ENCODE results near the gene ADGRD2. TPM values are rescaled to one million over a fixed set of nuclear protein-coding genes. Genes with fewer than 3 reads are reported as not detected.

The ADGRD2 gene
- total RNA-seq, 1 experiment from 2014 or later = 1.5 TPM

- Histone ChIP-seq H2AK5ac (ENCODE audit: insufficient read length, low read length) (no peak overlapping the region), H3K9ac (ENCODE audit: extremely low read depth, insufficient read length, low read length) (no peak overlapping the region), H3K27ac (ENCODE audit: insufficient read length, low read depth, low read length) (no peak overlapping the region), H3K23ac (ENCODE audit: insufficient read length, low read depth, low read length) (no peak overlapping the region), H4K20me1 (ENCODE audit: control insufficient read depth, insufficient read depth, insufficient read length) (no peaks in the 10 kb centered on the region), H3T11ph (ENCODE audit: low read length) (no peak overlapping the region), H4K91ac (ENCODE audit: insufficient read length, low read depth, low read length) (no peak overlapping the region), H2BK120ac (ENCODE audit: low read depth, low read length, poor library complexity, severe bottlenecking) (no peak overlapping the region), H2AFZ (ENCODE audit: low read length) (no peak overlapping the region), H2BK20ac (ENCODE audit: low read depth, low read length, poor library complexity, severe bottlenecking) (no peak overlapping the region), H4K8ac (replicated peaks; ENCODE audit: insufficient read length, low read depth, low read length) (no peak overlapping the region), H3K56ac (ENCODE audit: insufficient read length, low read depth, low read length) (no peak overlapping the region), H3K9me3 (ENCODE audit: control insufficient read depth, low read depth, low read length) (no peaks in the 10 kb centered on the region), H3K23me2 (ENCODE audit: insufficient read length, low read depth, low read length, poor library complexity, severe bottlenecking) (no peaks in the 10 kb centered on the region), H3K4me1 (ENCODE audit: insufficient read depth, low read length) (no peaks in the 10 kb centered on the region), H3K4ac (ENCODE audit: low read depth, low read length) (no peak overlapping the region), H2BK15ac (ENCODE audit: low read depth, low read length) (no peak overlapping the region), H3K18ac (ENCODE audit: insufficient read length, low read depth, low read length) (no peak overlapping the region), H3K79me2 (ENCODE audit: insufficient read depth, low read length) (no peaks in the 10 kb centered on the region), H3K27me3 (ENCODE audit: insufficient read depth, low read length) (no peaks in the 10 kb centered on the region), H2BK12ac (ENCODE audit: insufficient read length, low read depth, low read length) (no peak overlapping the region), H3K79me1 (ENCODE audit: insufficient read depth, low read depth, low read length, poor library complexity, severe bottlenecking) (no peaks in the 10 kb centered on the region), H2BK5ac (ENCODE audit: insufficient read length, low read length) (no peak overlapping the region), H3K4me2 (ENCODE audit: insufficient read depth, insufficient read length, low read length) (no peak overlapping the region), H3K14ac (ENCODE audit: insufficient read depth, low read length) (no peak overlapping the region), H4K5ac (ENCODE audit: insufficient read length, low read depth, low read length) (no peak overlapping the region)
- peak overlapping the region in 1 of 3 experiments; percentile 34; a peak in 2 of 7 replicates for H3K27ac Mint-ChIP-seq
- H3K4me1 Mint-ChIP-seq = peaks cover 0 to 15% of the 10 kb centered on the region in 2 experiments; a peak in 2 of 4 replicates
- WGBS (ENCODE audit: extremely low coverage, insufficient read length, low lambda C conversion rate) = no CpG with 5 or more reads among the region's 7 CpGs
- H3K27me3 Mint-ChIP-seq (ENCODE audit: low read depth) = peaks cover 22% of the 10 kb centered on the region
- H3K9me3 Mint-ChIP-seq = no peaks in the 10 kb centered on the region
- H3K36me3 Mint-ChIP-seq (ENCODE audit: insufficient read depth in 1 of 3, low read depth in 3 of 3) = no peaks in the 10 kb centered on the region
- no peak for DNase-seq
- H3K4me3 Mint-ChIP-seq = no peak overlapping the region; a peak in 1 of 5 replicates
- no peak for TF ChIP-seq CTCF (conservative IDR thresholded peaks at IDR 0.05)
Observed at GRCh38 chr9:124472770-124473169, 22.5 kb downstream of the ADGRD2 start.

Data from H9 (cell line).